ENCODE results near the gene GEMIN7.

Gene GEMIN7

GRCh38 chr19:45079063-45079910 lies at the start of gene GEMIN7:
Gene GEMIN7 (plus strand): TSS chr19:45079260. CDS start chr19:45090115, 10,855 bp downstream.
- peak; percentile 6 for DNase-seq

- no peak for DNase-seq
Observed at GRCh38 chr19:45030825-45031224, 48.2 kb upstream of the GEMIN7 start.

GRCh38 chr19:45032421-45032820 lies 46.6 kb upstream of the GEMIN7 start:
- DNase-seq: no peak

- no peak for DNase-seq
Observed at GRCh38 chr19:45035755-45036154, 43.3 kb upstream of the GEMIN7 start.

GRCh38 chr19:45037393-45038169 lies 41.5 kb upstream of the GEMIN7 start:
- no peak for DNase-seq

GRCh38 chr19:45038931-45039893 lies 39.8 kb upstream of the GEMIN7 start, which contains the start of gene CLASRP:
Gene CLASRP (plus strand): TSS chr19:45039045. CDS start chr19:45040213, 1,168 bp downstream.
- DNase-seq: peak; percentile 67

- DNase-seq: no peak
Observed at GRCh38 chr19:45040059-45040771, 38.8 kb upstream of the GEMIN7 start.

- no peak for DNase-seq
Observed at GRCh38 chr19:45041125-45041524, 37.9 kb upstream of the GEMIN7 start.

GRCh38 chr19:45045671-45046353 lies 33.2 kb upstream of the GEMIN7 start:
- no peak for DNase-seq

GRCh38 chr19:45046355-45046754 lies 32.7 kb upstream of the GEMIN7 start:
- DNase-seq: no peak

- DNase-seq: no peak
Observed at GRCh38 chr19:45047188-45047797, 31.8 kb upstream of the GEMIN7 start.

- DNase-seq: no peak
Observed at GRCh38 chr19:45049073-45049736, 29.9 kb upstream of the GEMIN7 start.

- no peak for DNase-seq
Observed at GRCh38 chr19:45050036-45050435, 29.0 kb upstream of the GEMIN7 start.

GRCh38 chr19:45051929-45052579 lies 27.0 kb upstream of the GEMIN7 start:
- no peak for DNase-seq

- no peak for DNase-seq
Observed at GRCh38 chr19:45056831-45057230, 22.2 kb upstream of the GEMIN7 start.

- DNase-seq: no peak
Observed at GRCh38 chr19:45057444-45057843, 21.6 kb upstream of the GEMIN7 start.

- DNase-seq: no peak
Observed at GRCh38 chr19:45058622-45059159, 20.4 kb upstream of the GEMIN7 start.

- DNase-seq: no peak
Observed at GRCh38 chr19:45059258-45059965, 19.6 kb upstream of the GEMIN7 start.

- no peak for DNase-seq
Observed at GRCh38 chr19:45061965-45062364, 17.1 kb upstream of the GEMIN7 start.
